ENCODE data around the gene CLMN.

Gene CLMN

GRCh38 chr14:95132760-95133159 is 186.9 kb downstream of the CLMN start:
- H3K4me3 ChIP-seq (ENCODE audit: low read length): no peak overlapping the region
- no peak for DNase-seq (ENCODE audit: low read depth)
- no peak for TF ChIP-seq CTCF (conservative IDR thresholded peaks at IDR 0.05; ENCODE audit: low read depth, low read length)
